ENCODE measurements around the gene UBE2I. TPM values are rescaled to one million over a fixed set of nuclear protein-coding genes. Genes with fewer than 3 reads are reported as not detected.

UBE2I gene
- total RNA-seq, 1 donor from 2014 or later: 112 TPM

GRCh38 chr16:1282324-1282973 is 27.0 kb upstream of the UBE2I start:
- TF ChIP-seq CTCF (conservative IDR thresholded peaks at IDR 0.05; ENCODE audit: low read depth, low read length): no peak
- H3K4me3 ChIP-seq (ENCODE audit: low read depth, low read length): no peak overlapping the region
- no peak for DNase-seq (ENCODE audit: low read depth)

GRCh38 chr16:1283296-1283695 is 26.1 kb upstream of the UBE2I start:
- DNase-seq (ENCODE audit: low read depth): no peak
- TF ChIP-seq CTCF (conservative IDR thresholded peaks at IDR 0.05; ENCODE audit: low read depth, low read length): no peak
- H3K4me3 ChIP-seq (ENCODE audit: low read depth, low read length): no peak overlapping the region

GRCh38 chr16:1283996-1284616 is 25.3 kb upstream of the UBE2I start:
- TF ChIP-seq CTCF (conservative IDR thresholded peaks at IDR 0.05; ENCODE audit: low read depth, low read length): no peak
- no peak overlapping the region for H3K4me3 ChIP-seq (ENCODE audit: low read depth, low read length)

GRCh38 chr16:1285669-1286512 is 23.5 kb upstream of the UBE2I start:
- TF ChIP-seq CTCF (conservative IDR thresholded peaks at IDR 0.05; ENCODE audit: low read depth, low read length): peak; percentile 20
- DNase-seq (ENCODE audit: low read depth): no peak
- no peak overlapping the region for H3K4me3 ChIP-seq (ENCODE audit: low read depth, low read length)

More at GRCh38 chr16:1283996-1284616, 25.3 kb upstream of the UBE2I start:
- DNase-seq (ENCODE audit: low read depth): no peak

GRCh38 chr16:1286513-1287094 is 22.8 kb upstream of the UBE2I start:
- H3K4me3 ChIP-seq (ENCODE audit: low read depth, low read length): no peak overlapping the region
- TF ChIP-seq CTCF (conservative IDR thresholded peaks at IDR 0.05; ENCODE audit: low read depth, low read length): no peak
- no peak for DNase-seq (ENCODE audit: low read depth)

GRCh38 chr16:1287982-1288670 is 21.3 kb upstream of the UBE2I start:
- no peak for DNase-seq (ENCODE audit: low read depth)
- H3K4me3 ChIP-seq (ENCODE audit: low read depth, low read length): no peak overlapping the region
- TF ChIP-seq CTCF (conservative IDR thresholded peaks at IDR 0.05; ENCODE audit: low read depth, low read length): no peak
